ENCODE data around the gene HMX2. TPM values are rescaled to one million over a fixed set of nuclear protein-coding genes. Genes with fewer than 3 reads are reported as not detected.

Gene HMX2
- polyA plus RNA-seq, 10 donors: not detected

DNA sequence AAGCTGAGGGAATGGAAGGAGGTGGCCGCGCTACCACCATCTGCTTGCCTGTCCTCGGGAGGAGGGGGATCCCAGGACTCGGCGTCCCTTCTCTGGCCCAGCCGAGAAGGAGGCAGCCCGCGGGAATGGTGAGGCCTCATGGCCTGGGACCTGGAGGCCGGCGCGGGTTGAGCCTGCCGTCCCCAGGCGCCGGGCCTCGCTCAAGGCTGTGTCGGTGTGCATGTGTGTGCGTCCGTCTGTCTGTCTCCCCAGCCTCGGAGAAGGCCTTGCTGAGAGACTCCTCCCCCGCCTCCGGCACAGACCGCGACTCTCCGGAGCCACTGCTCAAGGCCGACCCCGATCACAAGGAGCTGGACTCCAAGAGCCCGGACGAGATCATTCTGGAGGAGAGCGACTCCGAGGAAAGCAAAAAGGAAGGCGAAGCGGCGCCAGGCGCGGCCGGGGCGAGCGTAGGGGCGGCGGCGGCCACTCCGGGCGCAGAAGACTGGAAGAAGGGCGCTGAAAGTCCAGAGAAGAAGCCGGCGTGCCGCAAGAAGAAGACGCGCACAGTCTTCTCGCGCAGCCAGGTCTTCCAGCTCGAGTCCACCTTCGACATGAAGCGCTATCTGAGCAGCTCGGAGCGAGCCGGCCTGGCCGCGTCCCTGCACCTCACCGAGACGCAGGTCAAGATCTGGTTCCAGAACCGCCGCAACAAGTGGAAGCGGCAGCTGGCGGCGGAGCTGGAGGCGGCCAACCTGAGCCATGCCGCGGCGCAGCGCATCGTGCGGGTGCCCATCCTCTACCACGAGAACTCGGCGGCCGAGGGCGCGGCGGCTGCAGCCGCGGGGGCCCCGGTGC lies 10.9 kb upstream of the HMX2 start:
- peak in 1 of 3 donors; percentile 67 for DNase-seq

DNA sequence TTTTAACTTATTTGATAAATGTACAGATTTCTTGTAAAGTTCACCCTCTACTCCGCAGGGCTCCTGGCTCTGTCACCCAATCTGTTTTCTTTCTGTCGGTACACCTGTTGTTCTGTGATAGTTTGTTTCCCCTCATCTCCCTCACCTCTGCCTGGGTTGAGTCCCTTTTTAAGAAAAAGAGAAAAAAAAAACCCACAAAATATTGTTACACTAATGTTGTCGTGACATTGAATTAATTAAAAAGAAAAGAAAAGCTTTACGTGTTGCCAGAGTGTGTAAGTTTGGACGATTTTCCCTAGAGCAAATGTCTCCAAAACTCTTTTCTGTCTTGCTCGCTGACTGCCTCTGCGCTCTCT lies 8.8 kb upstream of the HMX2 start:
- no peak for DNase-seq

DNA sequence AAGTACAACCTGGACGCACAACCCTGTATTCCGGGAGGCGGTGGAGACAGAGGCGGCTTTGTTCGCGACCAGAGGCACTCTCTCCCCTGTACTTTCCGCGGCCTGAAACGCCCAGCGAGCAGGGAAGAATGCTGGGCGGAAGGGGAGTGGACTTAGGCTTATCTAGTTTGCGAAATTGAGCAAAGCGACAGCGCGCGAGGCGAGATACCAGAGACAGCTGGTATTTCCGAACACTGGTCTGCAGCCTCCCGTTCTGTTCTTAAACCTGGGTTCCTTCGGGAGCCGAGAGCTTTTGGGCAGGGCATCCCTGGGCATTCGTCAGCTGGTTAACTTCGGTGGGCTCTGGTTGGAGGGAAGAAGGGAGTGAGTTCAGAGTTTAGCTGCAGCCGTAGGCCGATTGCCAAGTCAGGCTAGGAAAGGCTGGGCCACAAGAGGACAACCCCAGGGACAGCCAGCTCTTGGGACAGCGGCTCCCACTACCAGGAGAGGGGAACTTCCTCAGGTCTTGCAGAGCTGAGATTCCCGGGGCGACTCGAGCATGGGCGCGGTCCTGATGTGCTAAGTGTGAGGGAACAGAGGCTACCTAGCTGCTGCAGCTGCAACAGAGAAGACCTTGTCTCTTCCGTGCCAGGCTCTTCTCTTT lies 8.3 kb upstream of the HMX2 start:
- DNase-seq: peak in 1 of 3 donors; percentile 36

DNA sequence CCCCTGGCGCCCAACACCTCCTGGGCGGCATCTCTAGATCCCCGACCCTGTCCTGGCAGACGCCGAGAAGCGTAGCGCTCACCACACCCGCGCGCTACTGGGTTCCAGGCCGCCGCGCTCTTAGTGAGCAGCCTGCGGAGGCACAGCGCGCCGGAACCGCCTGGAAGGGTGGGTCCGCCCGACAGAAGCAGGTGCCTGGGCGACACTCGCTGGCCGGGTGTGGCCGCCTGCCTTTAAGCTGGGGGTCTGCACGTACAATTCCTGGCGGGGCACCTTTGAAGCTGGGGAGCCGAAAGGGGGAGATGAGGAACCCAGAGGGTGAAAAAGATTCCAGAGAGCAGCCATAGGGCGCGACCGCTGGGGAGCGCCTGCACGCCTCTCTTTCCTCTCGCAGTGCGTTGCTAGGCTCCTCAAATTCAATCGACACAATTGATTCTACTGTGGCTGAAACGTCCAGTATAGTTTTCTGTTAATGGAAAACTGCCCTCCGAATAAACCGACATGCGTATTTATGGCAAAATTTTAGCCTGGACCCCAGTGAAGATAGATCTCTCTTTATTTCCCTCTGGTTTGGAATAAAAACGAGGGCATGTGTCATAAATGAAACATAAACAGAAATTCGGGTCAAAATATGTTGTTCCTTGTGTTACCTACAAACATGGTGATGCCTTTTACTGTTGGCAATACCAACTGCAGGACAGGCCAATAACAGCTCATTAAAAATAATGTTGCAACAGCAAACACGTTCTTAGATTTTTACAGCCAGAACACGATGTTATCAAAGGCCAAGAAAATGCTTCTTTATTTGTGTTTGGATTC lies 7.6 kb upstream of the HMX2 start:
- DNase-seq: peak in 1 of 3 donors; percentile 17

DNA sequence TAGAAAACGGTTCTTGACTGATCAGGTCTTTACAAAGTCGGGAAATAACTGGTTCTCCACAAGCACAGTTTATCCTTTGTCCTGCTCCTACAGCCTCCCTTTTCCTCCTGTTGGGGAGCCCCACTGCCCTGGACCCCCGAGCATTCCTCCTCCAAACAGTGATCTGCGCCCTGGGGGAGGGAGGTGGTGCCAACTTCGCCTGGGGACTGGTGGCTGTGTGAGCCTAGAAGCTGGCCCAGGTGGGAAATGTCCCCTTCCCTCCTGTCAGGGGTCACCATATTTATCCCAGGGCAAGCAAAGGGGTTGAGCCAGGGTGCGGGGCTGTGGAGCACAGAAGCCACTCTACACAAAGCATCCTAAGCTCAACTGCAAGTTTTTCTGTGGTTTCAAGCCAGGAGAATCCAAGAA lies 6.9 kb upstream of the HMX2 start:
- no peak for DNase-seq

DNA sequence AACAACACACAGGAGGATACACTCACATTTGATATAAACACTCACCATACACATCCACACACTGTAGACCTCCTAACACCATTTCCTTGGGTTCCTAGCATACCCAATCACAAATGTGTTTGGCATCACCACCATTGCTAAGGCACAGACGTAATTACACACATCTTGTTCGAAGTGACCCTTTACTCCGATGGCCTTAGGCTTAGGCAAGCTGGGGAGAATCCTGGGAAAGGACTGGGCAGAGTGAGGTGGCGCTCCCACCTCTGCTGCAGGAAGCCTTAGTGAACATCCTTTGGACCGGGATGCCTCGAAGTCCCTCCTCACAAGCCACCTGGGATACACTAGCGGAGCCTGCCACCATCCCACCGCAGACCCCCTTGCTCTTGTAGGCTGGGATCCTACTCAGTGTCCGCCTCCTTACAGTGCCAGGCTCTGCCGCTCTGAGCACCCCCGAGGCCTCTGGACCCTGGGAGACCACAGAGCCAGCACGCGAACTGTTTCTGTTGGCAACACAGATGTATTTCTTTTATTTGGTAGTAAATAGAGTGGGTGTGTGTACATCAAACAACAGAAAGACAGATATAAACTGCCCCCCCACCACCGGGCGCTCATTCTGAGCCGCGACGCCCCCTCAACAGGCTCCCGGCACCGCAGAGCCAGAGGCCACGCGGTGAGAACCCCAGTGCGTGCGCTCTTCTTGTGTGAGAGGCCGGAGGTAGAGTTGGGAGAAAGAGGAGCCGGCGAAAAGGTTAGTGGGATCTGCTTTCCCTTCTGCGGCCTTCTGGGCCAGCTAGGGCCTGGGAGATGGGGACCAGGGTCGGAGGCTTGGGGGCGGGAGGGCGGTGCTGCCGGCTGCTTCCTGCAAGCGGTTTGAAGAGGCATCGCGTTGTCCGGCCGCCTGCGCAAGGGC lies 5.9 kb upstream of the HMX2 start:
- DNase-seq: no peak

DNA sequence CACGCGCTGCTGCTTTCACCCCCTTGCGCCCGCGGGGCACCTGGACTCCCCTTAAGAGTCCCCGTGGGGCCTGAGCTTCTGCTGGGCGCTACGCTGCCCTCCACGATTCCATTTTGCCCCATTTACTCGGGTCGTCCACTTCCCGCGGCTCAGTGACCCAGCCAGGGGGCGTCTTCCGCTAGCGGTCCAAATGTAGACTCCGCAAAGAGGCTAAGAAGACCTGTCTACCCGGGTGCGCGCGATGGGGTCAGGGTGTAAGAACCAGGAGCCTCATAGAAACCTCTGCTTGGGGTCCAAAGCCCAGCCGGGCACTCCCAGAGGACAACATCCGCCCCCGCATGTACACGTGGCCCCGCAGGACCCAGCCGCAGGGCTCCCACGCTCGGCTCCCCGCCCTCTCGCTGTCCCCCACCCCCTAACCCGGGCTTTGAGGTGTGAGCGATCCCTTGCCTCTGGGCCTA lies 5.2 kb upstream of the HMX2 start:
- peak in 1 of 3 donors; percentile 17 for DNase-seq

DNA sequence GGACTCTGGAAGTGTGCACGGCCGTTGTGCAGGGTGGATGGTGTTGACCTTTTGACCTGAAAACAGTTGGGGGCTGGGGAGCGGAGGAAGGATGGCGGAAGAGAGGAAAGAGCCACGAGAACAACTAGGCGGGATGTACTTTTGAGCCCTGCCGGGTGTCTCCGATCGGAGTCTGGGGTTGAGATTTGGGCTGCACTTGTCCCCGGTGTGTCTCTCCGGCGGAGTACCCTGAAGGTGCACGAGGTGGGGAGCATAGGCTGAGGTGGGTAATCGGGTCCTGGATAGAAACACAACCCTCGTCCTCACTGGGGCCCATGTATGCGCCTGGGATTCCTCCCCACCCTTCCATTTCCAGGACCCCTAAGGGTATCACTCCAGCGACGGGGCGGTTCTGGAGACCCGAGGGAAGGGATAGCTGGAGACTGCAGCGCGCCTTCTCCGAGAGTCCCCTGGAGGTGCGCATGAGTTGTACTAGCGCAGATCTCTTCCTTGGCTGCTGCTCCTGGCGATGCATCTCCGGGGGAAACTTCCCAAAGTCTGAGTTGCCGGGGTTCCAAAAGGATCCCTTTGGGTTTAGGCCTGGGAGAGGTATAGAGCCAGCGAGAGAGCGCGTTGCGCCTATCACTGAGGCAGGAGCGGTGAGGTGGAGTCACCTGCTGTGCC lies 4.6 kb upstream of the HMX2 start:
- peak in 1 of 3 donors; percentile 29 for DNase-seq

DNA sequence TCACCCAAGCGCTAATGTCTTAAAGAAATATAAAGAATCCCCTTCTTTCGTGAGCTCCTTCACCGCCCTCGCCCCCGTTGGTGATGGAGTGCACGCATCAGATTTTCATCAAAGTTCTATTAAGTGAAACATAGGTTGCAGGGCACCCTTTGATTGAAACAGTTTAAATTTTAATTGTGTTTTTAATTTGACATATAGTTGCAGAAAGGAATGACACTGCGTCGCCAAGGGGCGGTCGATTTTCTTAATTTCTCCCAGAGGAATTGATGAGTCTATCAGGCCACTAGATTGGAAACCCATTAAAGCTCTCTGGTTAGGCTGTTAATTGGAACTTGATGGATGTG lies 4.1 kb upstream of the HMX2 start:
- no peak for DNase-seq

DNA sequence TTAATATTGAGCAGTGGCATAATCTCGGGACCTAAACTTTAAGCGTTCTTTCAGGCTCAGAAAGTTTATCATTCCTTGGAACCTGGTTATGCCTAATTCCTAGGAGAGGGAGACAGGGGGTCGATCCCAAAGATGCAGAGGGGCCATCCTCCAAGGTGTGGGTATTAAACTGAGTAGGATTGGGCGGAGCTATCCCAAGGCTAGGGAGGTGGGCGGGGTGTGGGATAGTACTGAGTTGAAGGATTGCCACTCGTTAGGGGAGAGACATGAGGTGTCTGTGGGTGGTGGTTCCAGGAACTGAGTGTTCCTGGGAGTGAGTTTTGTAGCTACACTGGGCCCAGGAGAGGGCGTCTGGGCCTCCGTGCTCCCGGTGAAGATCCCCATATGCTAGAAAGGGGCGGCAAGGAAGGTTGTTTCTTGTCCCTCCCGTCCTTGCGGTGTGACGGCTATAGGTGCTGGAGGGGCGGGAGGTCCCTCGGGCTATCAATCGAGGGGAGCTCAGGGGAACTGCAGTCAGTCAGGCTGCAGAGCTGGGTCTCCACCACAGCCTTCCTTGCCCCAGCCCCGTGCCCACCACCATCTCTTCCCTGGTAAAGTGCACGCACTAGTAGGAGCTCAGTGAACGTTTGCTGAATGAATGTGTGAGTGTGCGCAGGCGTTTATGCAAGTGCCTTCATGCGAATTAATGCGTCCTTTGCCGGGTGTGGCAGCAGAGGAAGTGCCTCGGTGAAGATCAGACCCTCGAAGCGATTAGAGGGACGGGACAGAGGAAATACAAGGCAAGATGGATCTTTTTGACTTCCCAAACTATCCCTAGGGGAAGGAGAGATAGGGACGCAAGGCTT lies 3.0 kb upstream of the HMX2 start:
- peak in 1 of 3 donors; percentile 25 for DNase-seq

DNA sequence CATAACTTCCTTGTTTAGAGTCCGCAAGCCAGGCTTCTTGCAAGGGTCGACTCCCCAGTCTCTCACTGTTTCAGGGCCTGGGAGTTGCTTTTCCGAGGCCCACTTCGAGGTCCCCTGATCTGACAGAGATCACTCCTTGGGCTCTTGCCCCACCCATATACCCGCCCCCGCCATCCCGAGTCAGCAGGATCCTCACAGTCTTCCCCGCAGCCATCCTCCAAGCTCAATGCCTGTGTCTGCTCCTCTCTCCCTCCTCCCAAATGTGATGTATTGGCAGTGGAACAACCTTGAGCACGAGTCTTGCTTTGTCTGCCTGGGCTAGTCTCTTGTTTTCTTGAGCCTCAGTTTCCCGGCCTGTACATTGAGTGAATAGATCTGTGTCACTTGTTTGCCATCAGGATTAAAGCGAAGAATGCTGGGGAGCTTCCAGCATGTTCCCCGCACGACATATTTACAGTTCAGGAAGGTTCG lies 2.4 kb upstream of the HMX2 start:
- DNase-seq: peak in 1 of 3 donors; percentile 9

DNA sequence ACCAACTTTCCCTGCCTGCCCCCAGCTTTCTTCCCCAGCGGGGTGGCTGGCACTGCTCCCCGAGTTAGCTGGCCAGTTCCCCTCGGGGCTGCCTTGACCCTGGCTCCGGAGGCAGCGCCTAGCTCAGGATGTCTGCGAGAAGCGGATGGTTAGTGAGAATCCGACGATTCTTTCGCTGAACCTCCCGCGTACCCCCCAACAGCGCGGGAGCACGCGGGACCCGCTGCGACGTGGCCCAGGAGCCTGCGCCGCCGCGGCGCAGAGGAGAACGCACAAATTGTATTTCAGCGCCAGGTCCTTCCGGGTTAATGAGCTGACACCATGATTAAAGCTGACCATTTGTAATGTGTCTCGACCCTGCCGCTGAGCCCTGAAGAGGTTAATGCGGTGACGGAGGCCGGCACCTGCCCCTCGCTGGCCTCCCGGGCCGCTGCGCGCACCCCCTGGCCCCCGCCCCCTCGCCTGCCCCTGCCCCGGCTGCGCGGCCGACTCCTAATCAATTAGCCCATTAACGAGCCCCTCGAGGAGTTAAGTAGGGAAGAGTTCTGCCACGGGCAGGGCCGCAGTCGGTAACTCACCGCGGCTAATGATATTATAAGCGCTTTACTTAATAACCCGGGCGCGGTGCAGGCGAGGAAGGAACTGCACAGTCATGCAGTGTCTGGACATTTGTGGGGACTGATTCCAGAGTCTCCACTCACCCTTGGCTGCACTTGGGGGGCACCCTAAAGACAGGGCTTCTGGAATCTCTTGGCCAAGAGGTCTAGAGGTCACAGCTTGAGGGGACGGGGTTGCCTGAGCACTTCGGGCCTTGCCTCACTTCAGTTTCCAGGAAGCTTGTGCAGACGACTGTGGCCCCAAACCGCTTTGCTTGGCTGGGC lies 1.7 kb upstream of the HMX2 start:
- DNase-seq: peak in 1 of 3 donors; percentile 17

DNA sequence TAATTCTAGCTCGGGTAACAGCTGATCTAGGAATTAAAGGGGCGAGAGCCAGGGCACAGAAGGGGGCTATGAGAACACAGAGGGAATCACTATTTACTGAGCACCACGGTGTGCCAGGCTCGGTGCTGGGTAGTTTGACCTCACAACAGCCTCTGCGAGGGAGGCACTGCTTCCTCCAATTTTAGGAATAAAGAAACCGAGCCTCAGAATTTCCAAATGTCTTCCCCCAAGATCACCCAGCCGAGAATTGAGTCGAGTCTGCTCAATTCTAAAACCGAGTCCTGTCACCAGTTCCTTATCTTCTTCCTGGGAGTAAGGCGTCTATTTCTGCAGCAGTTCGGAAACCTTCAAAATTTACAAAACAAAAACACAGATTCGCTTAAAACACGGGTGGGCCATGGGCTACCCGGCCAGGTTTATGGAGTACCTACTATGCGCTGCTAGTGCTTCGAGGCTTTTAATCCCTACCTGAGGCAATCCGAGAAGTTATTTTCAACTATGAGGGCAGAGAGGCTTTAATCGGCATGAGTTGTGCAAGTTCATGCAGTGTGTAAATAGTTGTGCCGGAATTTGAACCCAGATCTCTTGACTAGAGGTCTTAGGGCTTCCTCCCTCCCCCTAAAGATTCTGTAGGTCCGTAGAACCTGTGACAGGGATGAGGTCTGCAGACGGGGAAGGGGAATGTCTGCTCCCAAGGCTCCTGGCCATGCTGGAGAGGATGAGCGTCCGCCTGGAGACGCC lies 872 bp upstream of the HMX2 start:
- DNase-seq: peak in 1 of 3 donors; percentile 9

DNA sequence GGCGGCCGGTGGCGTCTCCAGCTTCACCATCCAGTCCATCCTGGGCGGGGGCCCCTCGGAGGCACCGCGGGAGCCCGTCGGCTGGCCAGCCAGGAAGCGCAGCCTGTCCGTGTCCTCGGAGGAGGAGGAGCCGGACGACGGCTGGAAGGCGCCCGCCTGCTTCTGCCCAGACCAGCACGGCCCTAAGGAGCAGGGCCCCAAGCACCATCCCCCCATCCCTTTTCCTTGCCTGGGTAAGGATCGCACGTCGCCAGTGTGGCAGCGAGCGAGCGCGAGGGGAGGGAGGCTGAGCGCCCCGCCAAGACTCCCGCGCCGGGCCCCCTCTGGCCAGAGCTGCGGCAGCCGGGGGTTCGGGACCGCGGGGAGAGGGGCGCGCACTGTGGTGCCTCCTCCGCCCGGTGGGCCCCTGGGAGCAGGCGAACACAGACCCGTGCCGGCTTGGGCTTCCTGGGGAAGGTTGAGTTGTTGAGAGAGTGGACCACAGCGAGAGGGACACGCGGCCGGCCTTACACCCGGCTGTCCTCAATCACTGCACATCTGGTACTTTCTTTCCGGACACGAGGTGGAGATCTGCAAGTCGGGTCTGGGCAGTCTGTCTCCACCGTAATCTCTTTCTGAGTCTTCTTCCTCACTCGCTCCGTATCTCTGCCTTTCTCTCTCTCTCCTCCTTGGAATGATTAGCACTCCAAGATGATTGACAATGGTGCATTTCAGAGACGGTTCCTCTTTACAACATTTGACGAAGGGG lies 652 bp downstream of the HMX2 start:
- DNase-seq: peak in 1 of 3 donors; percentile 26

DNA sequence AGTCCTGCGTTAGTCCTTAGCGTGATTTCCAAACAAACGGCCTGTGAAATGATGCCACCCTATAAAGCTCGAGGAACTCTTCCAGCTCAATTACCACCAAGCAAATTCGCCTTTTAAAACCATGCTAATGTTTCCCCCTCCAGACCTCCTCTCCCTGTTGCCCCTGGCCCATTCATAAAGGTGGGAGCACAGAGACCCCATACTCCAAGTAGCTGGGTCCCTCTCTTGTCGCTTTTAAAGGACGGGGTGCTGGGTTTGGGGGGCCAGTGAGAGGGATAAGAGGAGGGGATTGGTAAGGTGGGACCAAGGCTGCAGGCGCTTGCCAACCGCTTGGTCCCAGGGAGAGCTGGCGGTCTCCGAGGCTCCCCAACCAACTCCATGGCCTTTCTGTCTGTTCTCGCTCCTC lies 1.2 kb downstream of the HMX2 start:
- DNase-seq: peak in 1 of 3 donors; percentile 6

DNA sequence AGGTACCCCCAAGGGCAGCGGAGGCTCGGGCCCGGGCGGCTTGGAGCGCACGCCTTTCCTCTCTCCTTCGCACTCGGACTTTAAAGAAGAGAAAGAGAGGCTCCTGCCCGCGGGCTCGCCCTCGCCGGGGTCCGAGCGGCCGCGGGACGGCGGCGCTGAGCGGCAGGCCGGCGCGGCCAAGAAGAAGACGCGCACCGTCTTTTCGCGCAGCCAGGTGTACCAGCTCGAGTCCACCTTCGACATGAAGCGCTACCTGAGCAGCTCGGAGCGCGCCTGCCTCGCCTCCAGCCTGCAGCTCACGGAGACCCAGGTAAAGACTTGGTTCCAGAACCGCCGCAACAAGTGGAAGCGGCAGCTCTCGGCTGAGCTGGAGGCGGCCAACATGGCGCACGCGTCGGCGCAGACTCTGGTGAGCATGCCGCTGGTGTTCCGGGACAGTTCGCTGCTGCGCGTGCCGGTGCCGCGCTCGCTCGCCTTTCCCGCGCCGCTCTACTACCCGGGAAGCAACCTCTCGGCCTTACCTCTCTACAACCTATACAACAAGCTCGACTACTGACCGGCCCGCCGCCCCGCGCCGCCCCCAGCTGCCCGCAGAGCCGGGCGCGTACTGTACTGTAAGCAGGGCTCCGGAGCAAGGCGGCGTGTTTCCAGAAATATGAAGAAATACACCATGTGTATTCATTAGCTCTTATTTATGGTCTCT lies 1.8 kb downstream of the HMX2 start:
- peak in 1 of 3 donors; percentile 69 for DNase-seq

All from muscle of back (tissue), 11 donors.